Colonic mucosa (tissue), 4 donors: Measurements from ENCODE around the gene SECISBP2L. TPM values are rescaled to one million over a fixed set of nuclear protein-coding genes. Genes with fewer than 3 reads are reported as not detected.

Experiments
- DNase-seq: peaks from one replicate; pipeline ENCODE4 v3.0.0-alpha.2; 2020
- H3K27ac ChIP-seq: fragments of 200-600 bp; one replicate; pipeline ENCODE4 v1.8.0; 2021
- H3K27me3 ChIP-seq: fragments of 200-600 bp; one replicate; pipeline ENCODE4 v1.8.0; 2021
- H3K36me3 ChIP-seq: fragments of 200-600 bp; one replicate; pipeline ENCODE4 v1.8.0; 2021
- H3K4me1 ChIP-seq: fragments of 200-600 bp; one replicate; pipeline ENCODE4 v1.8.0; 2021; ENCODE audit warnings: mild to moderate bottlenecking
- H3K4me3 ChIP-seq: fragments of 200-600 bp; one replicate; pipeline ENCODE4 v1.8.0; 2021
- H3K9ac ChIP-seq, 2 donors: one replicate each; pipeline ENCODE4 v1.7.0; 2013; ENCODE audit warnings: control low read depth in 2 of 2, low read depth in 2 of 2, low read length in 2 of 2
- H3K9me3 ChIP-seq: fragments of 200-600 bp; one replicate; pipeline ENCODE4 v1.8.0; 2021
- CTCF ChIP-seq: fragments of 200-600 bp; IDR thresholded peaks from one replicate; pipeline ENCODE4 v1.8.0; 2022; ENCODE audit warnings: antibody characterized with exemption, mild to moderate bottlenecking
- intact Hi-C: fragments of 100-400 bp; cut with DNase I; formaldehyde crosslinking; loops from one replicate; pipeline ENCODE4 v1.14.1; 2022
- total RNA-seq, 2 donors: library from RNA; stranded (reverse); fragmentation: NEBNext Ultra II Directional in 1 of 2; extraction: Animal tissue kit (Norgen Biotek cat#: 25700) in 1 of 2; gene quantifications; one replicate each; pipeline ENCODE4 v1.2.1, GENCODE V29; 2021
- donor health status: healthy.
- donor health status: DM: no; HTN: no; CAD: no.
- donor health status: DM: no; HTN: no; CAD: no.

The SECISBP2L gene
- total RNA-seq, 2 donors from 2014 or later = 26.9 to 45.2 TPM

- Histone ChIP-seq H3K36me3 (no peaks in the 10 kb centered on the region), H3K27me3 (no peaks in the 10 kb centered on the region)
- intact Hi-C loops = no loop called here
These were observed 21.4 kb downstream of the SECISBP2L start for GRCh38 chr15:49024840-49025239.

GRCh38 chr15:49023354-49023753 lies 22.9 kb downstream of the SECISBP2L start:
- Histone ChIP-seq H3K9ac (no peak overlapping the region), H3K9me3 (no peaks in the 10 kb centered on the region), H3K27ac (no peak overlapping the region), H3K27me3 (no peaks in the 10 kb centered on the region), H3K4me1 (no peaks in the 10 kb centered on the region), H3K4me3 (no peak overlapping the region), H3K36me3 (no peaks in the 10 kb centered on the region)
- DNase-seq = no peak
- intact Hi-C loops = no loop called here
- no peak for TF ChIP-seq CTCF

More at GRCh38 chr15:49024840-49025239, 21.4 kb downstream of the SECISBP2L start:
- Histone ChIP-seq H3K27ac (no peak overlapping the region), H3K9ac (no peak overlapping the region), H3K9me3 (no peaks in the 10 kb centered on the region), H3K4me1 (no peaks in the 10 kb centered on the region), H3K4me3 (no peak overlapping the region)
- no peak for TF ChIP-seq CTCF
- DNase-seq = no peak

- H3K36me3 ChIP-seq = no peaks in the 10 kb centered on the region
- no peak overlapping the region for H3K9ac ChIP-seq
- no peak for TF ChIP-seq CTCF
- no peaks in the 10 kb centered on the region for H3K4me1 ChIP-seq
- intact Hi-C loops = no loop called here
- H3K9me3 ChIP-seq = no peaks in the 10 kb centered on the region
- no peak overlapping the region for H3K4me3 ChIP-seq
- DNase-seq = no peak
- H3K27me3 ChIP-seq = no peaks in the 10 kb centered on the region
- H3K27ac ChIP-seq = no peak overlapping the region
These were observed 30.4 kb downstream of the SECISBP2L start for GRCh38 chr15:49015896-49016295.

GRCh38 chr15:48999314-48999713 lies 46.9 kb downstream of the SECISBP2L start:
- DNase-seq = no peak
- no peak for TF ChIP-seq CTCF
- H3K27ac ChIP-seq = no peak overlapping the region
- no peaks in the 10 kb centered on the region for H3K27me3 ChIP-seq
- no peaks in the 10 kb centered on the region for H3K9me3 ChIP-seq
- no peak overlapping the region for H3K4me3 ChIP-seq
- H3K9ac ChIP-seq = no peak overlapping the region
- no peaks in the 10 kb centered on the region for H3K36me3 ChIP-seq
- intact Hi-C loops = no loop called here
- no peaks in the 10 kb centered on the region for H3K4me1 ChIP-seq

DNA sequence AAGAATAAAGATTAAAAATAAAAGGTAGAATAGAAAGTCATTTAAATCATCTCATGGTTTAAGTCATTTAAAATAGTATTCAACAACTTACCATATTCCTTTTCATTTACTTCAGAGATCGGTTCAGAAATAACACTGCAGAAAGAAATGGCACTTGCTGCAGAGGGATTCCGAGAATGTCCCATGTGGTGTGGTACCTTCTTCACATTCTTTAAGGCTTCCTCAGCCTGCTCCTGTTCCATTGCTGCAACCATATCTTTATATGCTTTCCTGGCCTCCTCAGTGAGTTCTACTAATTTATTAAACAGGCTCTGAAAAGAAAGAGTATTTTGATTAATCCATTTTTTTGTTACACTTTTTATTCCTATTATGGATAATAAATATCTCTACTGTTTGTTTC lies 50.0 kb downstream of the SECISBP2L start:
- H3K27ac ChIP-seq = no peak overlapping the region
- no peaks in the 10 kb centered on the region for H3K4me1 ChIP-seq
- TF ChIP-seq CTCF = no peak
- H3K36me3 ChIP-seq = peaks cover 5% of the 10 kb centered on the region
- no peaks in the 10 kb centered on the region for H3K27me3 ChIP-seq
- no peak overlapping the region for H3K9ac ChIP-seq
- no peak overlapping the region for H3K4me3 ChIP-seq
- no peak for DNase-seq
- no peaks in the 10 kb centered on the region for H3K9me3 ChIP-seq
- intact Hi-C loops = no loop called here

- Histone ChIP-seq H3K27me3 (no peaks in the 10 kb centered on the region), H3K4me3 (no peak overlapping the region), H3K36me3 (peaks cover 5% of the 10 kb centered on the region), H3K9ac (no peak overlapping the region), H3K27ac (no peak overlapping the region), H3K4me1 (no peaks in the 10 kb centered on the region), H3K9me3 (no peaks in the 10 kb centered on the region)
- intact Hi-C loops = no loop called here
- DNase-seq = no peak
- no peak for TF ChIP-seq CTCF
These were observed 52.9 kb downstream of the SECISBP2L start for GRCh38 chr15:48993380-48993779.
